Stimulated activated CD4-positive, alpha-beta T cell treated with anti-CD3 and anti-CD28 coated beads, Interleukin-1b, Interleukin-23, amount 100 ng/mL, for 48 hours (primary cell): Measurements from ENCODE around the gene OR2A12.
A peak's percentile ranks its signal among the peaks of the same experiment; 100 is the strongest.
"Not testable (repeated sequence)": the region's sequence is repeated elsewhere in the genome, so short reads cannot be mapped to it uniquely, and the experiment has no call there.

Source experiments
- DNase-seq: peaks from one replicate; pipeline ENCODE4 v3.0.0-alpha.2; 2020

OR2A12 gene

DNA sequence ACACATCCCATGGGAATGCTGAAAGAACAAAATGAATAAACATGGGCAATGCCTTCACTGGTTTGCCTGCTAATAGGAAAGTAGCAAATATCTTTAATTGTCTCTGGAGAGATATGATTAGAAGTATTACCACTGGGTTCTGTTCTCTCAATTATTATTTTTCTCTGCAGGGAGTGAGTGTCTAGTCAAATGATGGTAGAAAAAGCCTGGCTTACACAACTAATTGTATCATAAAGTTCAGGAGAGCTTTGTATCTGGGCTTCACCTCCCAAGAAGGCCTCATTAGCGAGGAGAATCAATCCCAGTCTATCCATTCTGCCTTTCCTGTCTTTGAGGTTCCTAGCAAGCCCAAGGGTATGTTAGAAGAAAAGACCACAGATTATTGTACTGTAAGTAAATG, 36.8 kb downstream of the OR2A12 start, which contains the start of gene OR2A14:
TSS of gene OR2A14 (plus strand) at position 301 of the 400 bp plus-strand sequence. CDS start 5,937 bp downstream, outside the sequence.
- DNase-seq: no peak

DNA sequence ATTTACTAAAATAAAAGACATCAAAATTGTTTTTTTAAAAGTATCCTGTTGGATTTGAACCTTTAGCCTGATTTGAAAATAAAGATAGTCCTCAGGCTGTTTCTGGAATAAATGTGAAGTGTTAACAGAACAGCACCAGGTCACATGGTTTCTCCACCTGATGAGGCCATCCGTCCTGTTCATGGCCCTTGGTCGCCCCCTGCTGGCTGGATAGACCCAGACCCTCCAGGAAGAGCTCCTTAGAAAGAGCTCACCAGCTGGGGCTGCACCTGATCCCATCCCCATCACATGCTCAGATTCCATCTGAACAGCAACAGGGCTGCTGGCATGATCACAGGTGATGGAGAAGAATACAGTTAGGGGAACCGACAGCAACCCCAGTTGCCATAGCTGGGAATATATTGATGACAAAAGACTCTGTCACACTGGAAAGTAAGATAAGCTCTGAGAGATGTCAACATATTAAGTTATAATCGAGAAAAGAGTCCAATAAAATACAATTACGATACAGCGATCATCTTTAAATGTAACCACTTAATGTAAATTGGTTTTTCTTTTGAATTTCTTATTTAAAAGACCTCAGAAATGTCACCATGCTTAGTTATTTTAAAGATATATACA, 41.7 kb downstream of the OR2A12 start:
- peak; percentile 88 for DNase-seq

DNA sequence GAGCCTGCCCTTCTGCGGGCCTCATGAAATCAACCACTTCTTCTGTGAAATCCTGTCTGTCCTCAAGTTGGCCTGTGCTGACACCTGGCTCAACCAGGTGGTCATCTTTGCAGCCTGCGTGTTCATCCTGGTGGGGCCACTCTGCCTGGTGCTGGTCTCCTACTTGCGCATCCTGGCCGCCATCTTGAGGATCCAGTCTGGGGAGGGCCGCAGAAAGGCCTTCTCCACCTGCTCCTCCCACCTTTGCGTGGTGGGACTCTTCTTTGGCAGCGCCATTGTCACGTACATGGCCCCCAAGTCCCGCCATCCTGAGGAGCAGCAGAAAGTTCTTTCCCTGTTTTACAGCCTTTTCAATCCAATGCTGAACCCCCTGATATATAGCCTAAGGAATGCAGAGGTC, 43.5 kb downstream of the OR2A12 start:
- DNase-seq: not testable (repeated sequence)

DNA sequence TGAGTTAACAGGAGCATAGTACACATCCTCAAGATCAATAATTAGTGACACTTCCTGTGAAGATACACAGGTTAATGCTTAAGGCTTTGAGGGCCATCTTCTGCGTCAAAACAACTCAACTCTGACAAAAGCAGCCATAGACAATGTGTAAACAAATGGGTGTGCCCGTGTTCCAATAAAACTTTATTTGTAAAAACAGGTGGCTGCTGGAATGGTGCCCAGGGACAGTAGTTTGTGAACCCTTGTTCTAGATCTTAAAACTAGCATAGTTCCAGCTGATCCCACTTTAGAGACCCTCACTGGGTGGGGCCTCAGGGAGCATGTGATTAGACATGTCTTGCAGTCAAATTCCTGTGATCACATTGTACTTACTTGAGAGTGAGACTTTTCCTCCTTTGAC, 44.7 kb downstream of the OR2A12 start:
- no peak for DNase-seq

DNA sequence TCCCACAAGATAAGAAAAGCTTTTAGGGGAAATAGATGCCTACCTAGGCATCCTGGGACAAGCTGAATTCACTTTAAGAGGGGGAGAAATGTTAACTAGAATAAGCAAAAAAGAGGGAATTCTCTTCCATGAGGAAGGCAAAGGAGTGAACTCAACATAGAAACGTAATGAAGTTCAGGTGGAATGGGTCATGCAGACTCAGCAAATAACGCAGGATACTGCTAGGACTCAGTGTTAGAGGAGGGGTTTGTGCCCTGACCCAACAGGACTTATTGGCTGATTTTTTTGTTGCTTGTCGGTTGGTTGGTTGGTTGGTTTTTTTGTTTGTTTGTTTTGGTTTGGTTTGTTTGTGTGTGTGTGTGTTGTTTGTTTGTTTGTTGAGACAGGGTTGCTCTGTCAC, 46.2 kb downstream of the OR2A12 start:
- DNase-seq: no peak

DNA sequence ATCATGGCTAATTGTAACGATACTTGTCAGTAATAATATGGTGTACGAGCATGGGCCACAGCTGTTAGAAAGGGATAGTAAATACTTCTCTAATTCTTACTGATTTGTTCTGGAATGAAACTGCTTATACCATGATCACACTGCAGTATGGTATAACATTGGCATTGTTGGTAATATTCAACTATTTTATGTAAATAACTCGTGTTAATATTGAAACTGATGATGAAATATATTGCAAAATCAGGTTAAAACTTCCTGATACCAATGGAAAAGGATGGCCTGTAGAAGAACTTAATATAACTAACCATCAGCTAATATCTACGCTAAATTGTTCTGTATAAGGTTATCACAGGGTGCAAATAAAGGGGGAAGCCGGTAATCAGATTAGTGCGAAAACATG, 47.2 kb downstream of the OR2A12 start:
- no peak for DNase-seq

DNA sequence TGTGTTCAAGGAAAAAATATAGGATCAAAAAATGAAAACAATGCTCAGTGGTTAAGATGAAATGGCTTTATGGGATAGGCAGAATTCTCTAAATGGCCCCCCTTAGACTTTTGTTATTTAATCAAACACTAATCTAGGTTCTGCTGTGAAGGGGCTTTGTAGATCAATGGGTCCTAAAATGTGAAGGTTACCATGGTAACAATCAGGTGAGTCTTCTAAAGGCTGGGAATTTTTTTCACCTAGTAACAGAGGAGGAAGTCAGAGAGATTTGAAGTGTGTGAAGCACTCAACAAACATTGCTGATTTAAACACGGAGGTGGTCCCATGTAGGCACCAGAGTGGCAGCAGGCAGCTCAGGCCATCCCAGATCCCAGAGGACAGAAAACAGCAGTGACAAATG, 48.0 kb downstream of the OR2A12 start:
- DNase-seq: no peak

DNA sequence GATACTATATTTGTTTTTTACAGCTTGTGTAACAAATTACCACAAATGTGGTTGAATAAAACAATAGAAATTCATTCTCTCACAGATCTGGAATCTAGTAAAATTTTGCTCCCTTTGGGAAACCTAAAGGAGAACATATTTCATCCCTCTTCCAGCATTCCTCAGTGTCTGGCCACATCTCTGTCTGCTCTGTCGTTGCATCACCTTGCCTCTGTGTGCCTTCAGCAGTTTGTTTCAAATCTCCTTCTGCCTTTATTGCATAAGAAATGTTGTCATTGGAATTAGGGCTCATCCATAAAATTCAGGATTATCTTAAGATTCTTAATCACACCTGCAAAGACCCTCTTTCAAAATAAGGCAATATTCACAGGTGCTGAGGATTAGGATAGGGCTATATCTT, 51.4 kb downstream of the OR2A12 start:
- DNase-seq: no peak

DNA sequence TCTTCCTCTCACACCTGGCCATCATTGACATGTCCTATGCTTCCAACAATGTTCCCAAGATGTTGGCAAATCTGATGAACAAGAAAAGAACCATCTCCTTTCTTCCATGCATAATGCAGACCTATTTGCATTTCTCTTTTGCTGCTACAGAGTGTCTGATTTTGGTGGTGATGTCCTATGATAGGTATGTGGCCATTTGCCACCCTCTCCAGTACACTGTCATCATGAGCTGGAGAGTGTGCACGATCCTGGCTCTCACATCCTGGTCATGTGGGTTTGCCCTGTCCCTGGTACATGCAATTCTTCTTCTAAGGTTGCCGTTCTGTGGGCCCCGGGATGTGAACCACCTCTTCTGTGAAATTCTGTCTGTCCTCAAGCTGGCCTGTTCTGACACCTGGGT, 56.1 kb downstream of the OR2A12 start:
- DNase-seq: no peak

DNA sequence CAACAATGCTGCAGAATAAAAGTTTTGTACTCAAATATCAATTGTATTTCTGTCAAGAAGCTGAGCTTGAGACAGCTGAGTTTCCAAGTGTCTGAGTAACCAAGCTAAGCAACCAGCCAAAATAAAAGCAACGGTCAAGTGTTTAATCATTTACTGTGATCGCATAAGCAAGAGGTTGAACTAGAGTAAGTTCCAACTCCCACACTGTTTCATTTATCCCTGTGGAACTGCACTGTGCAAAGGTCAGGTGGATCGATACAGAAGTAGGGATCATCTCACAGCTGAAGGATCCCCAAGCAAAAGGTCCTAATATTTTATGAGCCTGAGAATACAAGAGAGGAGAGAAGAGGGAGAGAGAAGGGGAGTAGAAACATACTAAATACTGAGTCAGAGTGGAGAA, 58.3 kb downstream of the OR2A12 start:
- DNase-seq: no peak

DNA sequence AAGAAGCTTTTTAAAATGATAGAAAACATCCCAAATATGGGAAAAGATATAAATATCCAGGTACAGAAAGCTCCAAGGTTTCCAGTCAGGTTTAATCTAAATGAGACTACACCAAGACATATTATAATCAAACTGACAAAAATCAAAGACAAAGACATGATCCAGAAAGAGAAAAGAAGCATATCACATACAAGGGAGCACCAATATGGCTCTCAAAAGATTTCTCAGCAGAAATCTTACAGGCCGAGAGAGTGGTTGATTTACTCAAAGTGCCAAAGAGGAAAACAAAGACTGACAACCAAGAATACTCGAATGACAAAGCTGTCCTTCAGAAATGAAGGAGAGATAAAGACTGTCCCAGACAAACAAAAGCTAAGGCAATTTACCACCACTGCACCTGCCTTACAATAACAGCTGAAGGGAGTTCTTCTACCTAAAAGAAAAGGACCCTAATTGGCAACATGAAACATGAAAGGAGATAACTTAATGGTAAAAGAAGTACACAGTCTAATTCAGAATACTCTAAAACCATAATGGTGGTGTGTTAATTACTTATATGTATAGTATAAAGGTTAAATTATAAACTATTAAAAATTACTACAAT, 62.2 kb downstream of the OR2A12 start:
- DNase-seq: no peak
